ENCODE results near the gene FAM200B. TPM values are rescaled to one million over a fixed set of nuclear protein-coding genes. Genes with fewer than 3 reads are reported as not detected.

The FAM200B gene
- total RNA-seq, 1 experiment from 2014 or later: 93.1 TPM

GRCh38 chr4:15736514-15737050, 55.0 kb downstream of the FAM200B start:
- DNase-seq (ENCODE audit: low read depth): no peak

GRCh38 chr4:15737255-15737654, 55.6 kb downstream of the FAM200B start:
- DNase-seq (ENCODE audit: low read depth): no peak

DNA sequence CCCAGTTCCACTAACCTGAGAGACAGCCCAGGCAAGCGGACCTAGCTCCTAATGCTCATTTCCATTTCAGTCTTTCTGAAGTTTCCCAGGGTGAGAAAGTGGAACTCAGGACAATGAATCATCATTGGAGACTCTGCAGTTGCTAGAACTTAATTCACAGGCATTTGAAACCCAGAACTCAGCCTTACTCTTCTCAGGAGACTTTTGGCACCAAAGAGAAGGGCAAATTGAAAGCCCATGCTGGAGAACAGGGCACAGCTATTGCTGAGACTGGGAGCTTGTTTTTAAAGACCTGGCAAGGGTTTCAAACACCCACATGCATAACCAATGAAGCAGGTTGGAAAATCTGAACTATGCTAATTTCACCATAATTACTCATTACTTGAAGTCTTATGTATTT, 57.2 kb downstream of the FAM200B start:
- no peak for DNase-seq (ENCODE audit: low read depth)

Other genes with a start within 250 kb of the FAM200B start
- gene CC2D2A, start 211.9 kb upstream of the FAM200B start, total RNA-seq (2014; rRNA removed; shearing (Covaris generic)): 10.4 and 11.7 TPM in 2 replicates
- 64.6 and 82.5 TPM in 2 replicates for gene FBXL5, start 26.5 kb upstream of the FAM200B start, total RNA-seq (2014; rRNA removed; shearing (Covaris generic))
- 3.8 and 11.0 TPM in 2 replicates for gene BST1, start 21.2 kb downstream of the FAM200B start, total RNA-seq (2014; rRNA removed; shearing (Covaris generic))
- 0.40 and 7.4 TPM in 2 replicates for gene CD38, start 96.5 kb downstream of the FAM200B start, total RNA-seq (2014; rRNA removed; shearing (Covaris generic))

Data from Daoy (cell line).